Bronchial epithelial cell (primary cell): ENCODE results near the gene ATP2B2. TPM values are rescaled to one million over a fixed set of nuclear protein-coding genes. Genes with fewer than 3 reads are reported as not detected.
"Not testable (repeated sequence)": the region's sequence is repeated elsewhere in the genome, so short reads cannot be mapped to it uniquely, and the experiment has no call there.

Source experiments
- DNase-seq: peaks from one replicate; pipeline ENCODE4 v3.0.0-alpha.2; 2010; ENCODE audit warnings: low read depth
- FAIRE-seq: peaks from 2 replicates; lab custom pipeline; 2011; peaks lifted over from hg19 to GRCh38; lab: Jason Lieb, UNC
- H3K27me3 ChIP-seq: 2 replicates; pipeline ENCODE4 v1.5.1; 2011; ENCODE audit warnings: low read length; ENCODE audit not compliant: control insufficient read depth, insufficient read depth
- H3K36me3 ChIP-seq: 2 replicates; pipeline ENCODE4 v1.5.1; 2011; ENCODE audit warnings: low read length; ENCODE audit not compliant: control insufficient read depth, insufficient read depth
- H3K4me3 ChIP-seq: 2 replicates; pipeline ENCODE4 v1.5.1; 2011; ENCODE audit warnings: mild to moderate bottlenecking, low read depth, low read length, control low read depth
- CTCF ChIP-seq: IDR thresholded peaks from 2 replicates; pipeline ENCODE4 v1.5.1; 2011; ENCODE audit warnings: mild to moderate bottlenecking, moderate library complexity, low read length, control low read depth, inconsistent platforms; ENCODE audit not compliant: insufficient read depth, severe bottlenecking
- total RNA-seq: library from RNA; depleted of rRNA; stranded (reverse); fragments of >200 nt; gene quantifications from 2 replicates; pipeline ENCODE4 v1.2.1, GENCODE V29; 2014

ATP2B2 gene
- total RNA-seq, 1 donor from 2014 or later = not detected

- peak; percentile 70 for FAIRE-seq
- no peak for TF ChIP-seq CTCF
- no peak overlapping the region for H3K4me3 ChIP-seq
- no peak for DNase-seq
- no peaks in the 10 kb centered on the region for H3K36me3 ChIP-seq
- H3K27me3 ChIP-seq = no peaks in the 10 kb centered on the region
Observed at GRCh38 chr3:10547841-10548783, 42.7 kb upstream of the ATP2B2 start.

- no peak for FAIRE-seq
- TF ChIP-seq CTCF = no peak
- no peak overlapping the region for H3K4me3 ChIP-seq
- no peaks in the 10 kb centered on the region for H3K36me3 ChIP-seq
- DNase-seq = no peak
- H3K27me3 ChIP-seq = no peaks in the 10 kb centered on the region
Observed at GRCh38 chr3:10547413-10547812, 42.0 kb upstream of the ATP2B2 start.

- no peak overlapping the region for H3K4me3 ChIP-seq
- no peak for TF ChIP-seq CTCF
- no peak for FAIRE-seq
- no peaks in the 10 kb centered on the region for H3K27me3 ChIP-seq
- DNase-seq = no peak
- no peaks in the 10 kb centered on the region for H3K36me3 ChIP-seq
Observed at GRCh38 chr3:10546820-10547263, 41.5 kb upstream of the ATP2B2 start.

- Histone ChIP-seq H3K36me3 (no peaks in the 10 kb centered on the region), H3K4me3 (no peak overlapping the region), H3K27me3 (no peaks in the 10 kb centered on the region)
- TF ChIP-seq CTCF = no peak
- no peak for DNase-seq
- no peak for FAIRE-seq
Observed at GRCh38 chr3:10546181-10546624, 40.8 kb upstream of the ATP2B2 start.

GRCh38 chr3:10542518-10542917, 37.1 kb upstream of the ATP2B2 start:
- H3K27me3 ChIP-seq = no peaks in the 10 kb centered on the region
- FAIRE-seq (no peak), DNase-seq (no peak)
- no peak for TF ChIP-seq CTCF
- H3K36me3 ChIP-seq = no peaks in the 10 kb centered on the region
- no peak overlapping the region for H3K4me3 ChIP-seq

- FAIRE-seq, H3K36me3 ChIP-seq, H3K27me3 ChIP-seq, DNase-seq, H3K4me3 ChIP-seq: not testable (repeated sequence)
Observed at GRCh38 chr3:10540347-10540746, 35.0 kb upstream of the ATP2B2 start.
